ENCODE measurements around the gene GREB1.

Gene GREB1

DNA sequence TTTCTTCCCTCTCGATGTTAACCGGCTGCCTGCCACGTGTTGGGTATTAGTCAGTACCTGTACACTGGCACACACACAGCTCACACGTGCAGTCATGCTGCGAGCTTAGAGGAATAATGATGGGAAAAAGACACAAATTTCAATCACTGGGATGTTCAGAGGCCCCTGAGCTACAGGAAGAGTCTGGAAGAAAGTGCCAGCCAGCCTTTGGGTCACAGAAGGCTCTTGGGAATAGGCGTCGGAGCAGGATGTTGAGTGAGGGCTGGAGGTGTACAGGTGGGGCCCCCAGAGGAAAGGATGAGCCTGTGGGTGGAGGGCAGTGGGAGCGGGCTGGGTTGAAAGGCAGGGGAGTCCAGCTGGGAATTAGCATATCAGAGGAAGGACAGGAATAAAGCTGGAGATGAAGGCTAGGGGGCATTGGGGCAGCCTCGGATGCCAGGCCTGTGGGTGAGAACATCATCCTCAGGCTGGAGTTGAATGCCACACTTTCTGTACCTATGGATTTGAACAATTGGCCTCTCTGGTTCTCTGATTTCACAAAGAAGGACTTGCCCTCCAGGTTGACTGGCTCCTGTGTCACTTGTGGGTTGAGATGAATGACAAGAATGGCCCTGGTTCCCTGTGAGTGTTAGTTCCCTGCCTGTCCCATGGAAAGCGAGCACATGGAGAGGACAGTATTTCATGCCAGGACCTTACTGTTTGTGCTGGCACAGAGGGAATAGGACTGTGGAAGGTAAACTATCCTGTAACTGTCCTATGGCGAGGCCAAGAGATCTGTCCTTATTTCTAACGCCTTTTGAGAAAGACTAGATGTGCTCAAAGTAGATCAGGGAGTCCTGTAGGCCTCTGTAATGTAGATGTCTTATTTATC lies 40.6 kb downstream of the GREB1 start (continued):
- TF ChIP-seq, protein P1, sequence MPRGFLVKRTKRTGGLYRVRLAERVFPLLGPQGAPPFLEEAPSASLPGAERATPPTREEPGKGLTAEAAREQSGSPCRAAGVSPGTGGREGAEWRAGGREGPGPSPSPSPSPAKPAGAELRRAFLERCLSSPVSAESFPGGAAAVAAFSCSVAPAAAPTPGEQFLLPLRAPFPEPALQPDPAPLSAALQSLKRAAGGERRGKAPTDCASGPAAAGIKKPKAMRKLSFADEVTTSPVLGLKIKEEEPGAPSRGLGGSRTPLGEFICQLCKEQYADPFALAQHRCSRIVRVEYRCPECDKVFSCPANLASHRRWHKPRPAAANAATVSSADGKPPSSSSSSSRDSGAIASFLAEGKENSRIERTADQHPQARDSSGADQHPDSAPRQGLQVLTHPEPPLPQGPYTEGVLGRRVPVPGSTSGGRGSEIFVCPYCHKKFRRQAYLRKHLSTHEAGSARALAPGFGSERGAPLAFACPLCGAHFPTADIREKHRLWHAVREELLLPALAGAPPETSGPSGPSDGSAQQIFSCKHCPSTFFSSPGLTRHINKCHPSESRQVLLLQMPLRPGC (tag by site-specific recombination; IDR thresholded peaks at IDR 0.05), result no peak
- TF ChIP-seq HOXD13 (CRISPR knock-in tag; IDR thresholded peaks at IDR 0.05; ENCODE audit: borderline replicate concordance), result no peak
- no peak for TF ChIP-seq GFI1B (tag by site-specific recombination; IDR thresholded peaks at IDR 0.05)
- TF ChIP-seq ZNF707 (tag by site-specific recombination; IDR thresholded peaks at IDR 0.05), result no peak

DNA sequence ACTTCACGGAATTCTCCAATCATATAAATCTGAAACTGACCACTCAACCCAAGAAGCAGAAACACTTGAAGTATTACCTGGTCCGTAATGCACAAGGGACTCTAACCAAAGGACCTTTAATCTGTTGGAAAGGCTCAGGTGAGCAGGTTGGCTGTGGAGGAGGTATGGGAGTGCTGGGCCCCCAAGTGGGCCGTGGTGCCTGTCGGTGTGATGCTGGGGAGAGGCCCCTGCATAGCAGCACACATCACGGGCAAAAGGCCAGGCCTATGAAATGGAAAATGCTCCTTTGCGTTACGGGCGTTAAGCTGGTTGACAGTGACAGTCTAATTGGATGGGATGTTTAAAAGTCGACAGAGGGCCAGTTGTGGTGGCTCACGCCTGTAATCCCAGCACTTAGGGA lies 42.6 kb downstream of the GREB1 start:
- Histone ChIP-seq H3K36me3 (ENCODE audit: control insufficient read depth in 2 of 2, insufficient read depth in 1 of 2, low read length in 2 of 2) (no peaks in the 10 kb centered on the region), H3K27ac (ENCODE audit: extremely low read depth, low read depth, low read length) (no peak overlapping the region), H3K4me3 (ENCODE audit: low read depth, low read length) (no peak overlapping the region), H3K4me1 (ENCODE audit: control insufficient read depth, insufficient read depth, low read length) (no peaks in the 10 kb centered on the region), H3K9me3 (ENCODE audit: control insufficient read depth, insufficient read depth, low read depth, low read length) (no peaks in the 10 kb centered on the region)
- TF ChIP-seq, protein P2, sequence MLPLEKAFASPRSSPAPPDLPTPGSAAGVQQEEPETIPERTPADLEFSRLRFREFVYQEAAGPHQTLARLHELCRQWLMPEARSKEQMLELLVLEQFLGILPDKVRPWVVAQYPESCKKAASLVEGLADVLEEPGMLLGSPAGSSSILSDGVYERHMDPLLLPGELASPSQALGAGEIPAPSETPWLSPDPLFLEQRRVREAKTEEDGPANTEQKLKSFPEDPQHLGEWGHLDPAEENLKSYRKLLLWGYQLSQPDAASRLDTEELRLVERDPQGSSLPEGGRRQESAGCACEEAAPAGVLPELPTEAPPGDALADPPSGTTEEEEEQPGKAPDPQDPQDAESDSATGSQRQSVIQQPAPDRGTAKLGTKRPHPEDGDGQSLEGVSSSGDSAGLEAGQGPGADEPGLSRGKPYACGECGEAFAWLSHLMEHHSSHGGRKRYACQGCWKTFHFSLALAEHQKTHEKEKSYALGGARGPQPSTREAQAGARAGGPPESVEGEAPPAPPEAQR (tag by site-specific recombination; IDR thresholded peaks at IDR 0.05), result no peak
- TF ChIP-seq ZNF544 (tag by site-specific recombination; IDR thresholded peaks at IDR 0.05), result no peak
- no peak for TF ChIP-seq ZNF169 (tag by site-specific recombination; IDR thresholded peaks at IDR 0.05)
- TF ChIP-seq, protein P3, sequence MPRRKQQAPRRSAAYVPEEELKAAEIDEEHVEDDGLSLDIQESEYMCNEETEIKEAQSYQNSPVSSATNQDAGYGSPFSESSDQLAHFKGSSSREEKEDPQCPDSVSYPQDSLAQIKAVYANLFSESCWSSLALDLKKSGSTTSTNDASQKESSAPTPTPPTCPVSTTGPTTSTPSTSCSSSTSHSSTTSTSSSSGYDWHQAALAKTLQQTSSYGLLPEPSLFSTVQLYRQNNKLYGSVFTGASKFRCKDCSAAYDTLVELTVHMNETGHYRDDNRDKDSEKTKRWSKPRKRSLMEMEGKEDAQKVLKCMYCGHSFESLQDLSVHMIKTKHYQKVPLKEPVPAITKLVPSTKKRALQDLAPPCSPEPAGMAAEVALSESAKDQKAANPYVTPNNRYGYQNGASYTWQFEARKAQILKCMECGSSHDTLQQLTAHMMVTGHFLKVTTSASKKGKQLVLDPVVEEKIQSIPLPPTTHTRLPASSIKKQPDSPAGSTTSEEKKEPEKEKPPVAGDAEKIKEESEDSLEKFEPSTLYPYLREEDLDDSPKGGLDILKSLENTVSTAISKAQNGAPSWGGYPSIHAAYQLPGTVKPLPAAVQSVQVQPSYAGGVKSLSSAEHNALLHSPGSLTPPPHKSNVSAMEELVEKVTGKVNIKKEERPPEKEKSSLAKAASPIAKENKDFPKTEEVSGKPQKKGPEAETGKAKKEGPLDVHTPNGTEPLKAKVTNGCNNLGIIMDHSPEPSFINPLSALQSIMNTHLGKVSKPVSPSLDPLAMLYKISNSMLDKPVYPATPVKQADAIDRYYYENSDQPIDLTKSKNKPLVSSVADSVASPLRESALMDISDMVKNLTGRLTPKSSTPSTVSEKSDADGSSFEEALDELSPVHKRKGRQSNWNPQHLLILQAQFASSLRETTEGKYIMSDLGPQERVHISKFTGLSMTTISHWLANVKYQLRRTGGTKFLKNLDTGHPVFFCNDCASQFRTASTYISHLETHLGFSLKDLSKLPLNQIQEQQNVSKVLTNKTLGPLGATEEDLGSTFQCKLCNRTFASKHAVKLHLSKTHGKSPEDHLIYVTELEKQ (tag by site-specific recombination; IDR thresholded peaks at IDR 0.05; ENCODE audit: borderline replicate concordance), result no peak
- TF ChIP-seq BCL11B (tag by site-specific recombination; IDR thresholded peaks at IDR 0.05; ENCODE audit: low read depth), result no peak
- TF ChIP-seq ZNF707 (tag by site-specific recombination; IDR thresholded peaks at IDR 0.05), result no peak
- TF ChIP-seq ZNF473 (tag by site-specific recombination; IDR thresholded peaks at IDR 0.05), result no peak
- TF ChIP-seq YY2 (tag by site-specific recombination; IDR thresholded peaks at IDR 0.05), result no peak
- no peak for TF ChIP-seq GLI4 (tag by site-specific recombination; IDR thresholded peaks at IDR 0.05)
- ChIA-PET CTCF (interaction anchor here (11.6 kb wide), 1 partner anchor 94 kb away, joined by 282 read pairs; no protein-coding TSS in a partner anchor), POLR2A (no interaction called here)

DNA sequence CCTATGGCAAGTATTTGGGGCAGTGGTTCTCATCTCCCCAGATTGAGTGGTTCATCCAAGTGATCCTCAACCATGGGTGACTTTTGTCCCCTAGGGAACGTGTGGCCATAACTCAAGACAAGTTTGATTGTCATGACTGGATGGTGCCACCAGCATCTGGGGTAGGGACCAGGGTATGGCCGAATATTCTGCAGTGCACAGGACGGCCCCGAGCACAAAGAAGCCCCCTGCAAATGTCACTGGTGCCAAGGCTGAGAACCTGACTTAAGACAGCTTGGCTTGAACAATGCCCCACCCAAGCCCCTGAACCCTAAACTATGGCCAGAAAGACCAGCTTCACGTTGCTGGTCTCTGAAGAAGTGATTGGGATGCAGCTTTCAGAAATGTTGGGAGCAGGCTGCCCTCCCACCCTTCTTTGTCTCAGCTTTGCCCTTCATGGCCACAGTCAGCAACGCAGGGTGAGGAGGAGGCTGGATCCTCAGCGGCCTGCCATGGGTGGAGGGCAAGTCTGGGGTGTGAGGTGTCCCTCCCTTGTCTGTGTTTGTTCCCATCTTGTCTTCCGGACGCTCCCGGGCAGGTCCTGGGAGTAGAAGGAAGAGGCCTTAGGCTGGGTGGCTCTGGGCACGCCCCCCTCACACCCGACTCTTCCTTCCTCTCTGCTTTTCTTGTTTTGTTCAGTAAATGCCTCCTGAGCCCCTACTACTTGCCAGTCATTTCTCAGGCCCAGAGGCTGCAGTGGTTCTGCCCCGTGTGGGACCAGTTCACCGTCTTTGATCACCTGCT lies 43.4 kb downstream of the GREB1 start:
- ChIA-PET POLR2A (no interaction called here), CTCF (interaction anchor here (0.7 to 11.6 kb wide), 2 partner anchors 43 to 95 kb away, joined by 3 to 282 read pairs; partner anchors contain the start of gene GREB1)
- no peaks in the 10 kb centered on the region for H3K9me3 ChIP-seq (ENCODE audit: control insufficient read depth, insufficient read depth, low read depth, low read length)
- no peak overlapping the region for H3K27ac ChIP-seq (ENCODE audit: extremely low read depth, low read depth, low read length)
- H3K36me3 ChIP-seq (ENCODE audit: control insufficient read depth in 2 of 2, insufficient read depth in 1 of 2, low read length in 2 of 2), result no peaks in the 10 kb centered on the region
- no peaks in the 10 kb centered on the region for H3K4me1 ChIP-seq (ENCODE audit: control insufficient read depth, insufficient read depth, low read length)
- TF ChIP-seq ZNF157 (tag by site-specific recombination; IDR thresholded peaks at IDR 0.05) (no peak), KLF1 (tag by site-specific recombination; IDR thresholded peaks at IDR 0.05) (peak; percentile 56), ZFP3 (tag by site-specific recombination; IDR thresholded peaks at IDR 0.05; ENCODE audit: low read depth) (no peak), ZNF341 (tag by site-specific recombination; IDR thresholded peaks at IDR 0.05; ENCODE audit: low read depth) (no peak)
- H3K4me3 ChIP-seq (ENCODE audit: low read depth, low read length), result no peak overlapping the region
